HEK293 (cell line): ENCODE results near the gene NEU1.

Experiments used
- CTCF ChIA-PET: fragments of 350-600 bp; formaldehyde crosslinking; extraction: SDS; loops from one replicate; lab custom pipeline; 2021; ENCODE audit warnings: antibody characterized with exemption; lab: Yijun Ruan, JAX
- POLR2A ChIA-PET: fragments of 300-600 bp; formaldehyde crosslinking; extraction: SDS; loops from one replicate; lab custom pipeline; 2020; ENCODE audit warnings: antibody characterized with exemption, inconsistent platforms; lab: Yijun Ruan, JAX
- H3K27ac ChIP-seq: fragments of 200-500 bp; sonication (Bioruptor generic); 2 replicates; pipeline ENCODE4 v1.5.1; 2014; ENCODE audit warnings: low read depth, low read length, control low read depth, inconsistent platforms; ENCODE audit errors: extremely low read depth
- H3K36me3 ChIP-seq, 2 experiments: fragments of 200-500 bp in 1 of 2; sonication (Bioruptor generic) in 1 of 2; 1 replicate in 1 of 2; 2 replicates in 1 of 2; pipeline ENCODE4 v1.5.1; 2014 to 2017; ENCODE audit warnings: inconsistent platforms in 2 of 2, low read length in 2 of 2; ENCODE audit not compliant: control insufficient read depth in 2 of 2, insufficient read depth in 1 of 2
- H3K4me1 ChIP-seq: fragments of 200-500 bp; sonication (Bioruptor generic); 2 replicates; pipeline ENCODE4 v1.5.1; 2014; ENCODE audit warnings: mild to moderate bottlenecking, low read length, inconsistent platforms; ENCODE audit not compliant: control insufficient read depth, insufficient read depth
- H3K4me3 ChIP-seq: 2 replicates; pipeline ENCODE4 v1.5.1; 2011; ENCODE audit warnings: low read depth, mild to moderate bottlenecking, control low read depth, low read length, moderate library complexity
- H3K9me3 ChIP-seq: fragments of 200-500 bp; sonication (Bioruptor generic); 2 replicates; pipeline ENCODE4 v1.5.1; 2014; ENCODE audit warnings: low read depth, low read length, inconsistent platforms; ENCODE audit not compliant: control insufficient read depth, insufficient read depth
- BCL11B ChIP-seq: fragments of 450-650 bp; formaldehyde crosslinking; IDR thresholded peaks from 2 replicates; pipeline ENCODE4 v1.5.1; 2016; ENCODE audit warnings: low read depth, missing biosample characterization, missing genetic modification characterization
- CTCF ChIP-seq: fragments of 450-650 bp; formaldehyde crosslinking; IDR thresholded peaks from 2 replicates; pipeline ENCODE4 v1.5.1; 2016; ENCODE audit warnings: missing biosample characterization, missing genetic modification characterization
- GLI4 ChIP-seq: fragments of 450-650 bp; formaldehyde crosslinking; IDR thresholded peaks from 2 replicates; pipeline ENCODE4 v1.5.1; 2016; ENCODE audit warnings: missing biosample characterization, missing genetic modification characterization
- OVOL3 ChIP-seq: fragments of 450-650 bp; formaldehyde crosslinking; IDR thresholded peaks from 2 replicates; pipeline ENCODE4 v1.5.1; 2016; ENCODE audit warnings: missing biosample characterization, missing genetic modification characterization
- PATZ1 ChIP-seq: fragments of 450-650 bp; formaldehyde crosslinking; IDR thresholded peaks from 2 replicates; pipeline ENCODE4 v1.5.1; 2016; ENCODE audit warnings: missing biosample characterization, missing genetic modification characterization
- PRDM2 ChIP-seq: fragments of 450-650 bp; formaldehyde crosslinking; IDR thresholded peaks from 2 replicates; pipeline ENCODE4 v1.5.1; 2016; ENCODE audit warnings: missing biosample characterization, missing genetic modification characterization, borderline replicate concordance
- PRDM6 ChIP-seq: fragments of 450-650 bp; formaldehyde crosslinking; IDR thresholded peaks from 2 replicates; pipeline ENCODE4 v1.5.1; 2017; ENCODE audit warnings: missing biosample characterization, missing genetic modification characterization
- SP3 ChIP-seq: fragments of 450-650 bp; formaldehyde crosslinking; IDR thresholded peaks from 2 replicates; pipeline ENCODE4 v1.5.1; 2016; ENCODE audit warnings: missing biosample characterization, missing genetic modification characterization
- TCF7L2 ChIP-seq: IDR thresholded peaks from 2 replicates; pipeline ENCODE4 v1.6.1; 2011; ENCODE audit warnings: low read depth, mild to moderate bottlenecking, inconsistent platforms, low read length, moderate library complexity, borderline replicate concordance
- ZNF121 ChIP-seq: fragments of 450-650 bp; formaldehyde crosslinking; IDR thresholded peaks from 2 replicates; pipeline ENCODE4 v1.5.1; 2016; ENCODE audit warnings: missing biosample characterization, missing genetic modification characterization
- ZNF140 ChIP-seq: fragments of 450-650 bp; formaldehyde crosslinking; IDR thresholded peaks from 2 replicates; pipeline ENCODE4 v1.5.1; 2016; ENCODE audit warnings: missing biosample characterization, missing genetic modification characterization
- ZNF292 ChIP-seq: fragments of 450-650 bp; formaldehyde crosslinking; IDR thresholded peaks from 2 replicates; pipeline ENCODE4 v1.5.1; 2016; ENCODE audit warnings: low read depth, missing biosample characterization, missing genetic modification characterization, borderline replicate concordance
- ZNF324 ChIP-seq: fragments of 450-650 bp; formaldehyde crosslinking; IDR thresholded peaks from 2 replicates; pipeline ENCODE4 v1.5.1; 2016; ENCODE audit warnings: missing biosample characterization, missing genetic modification characterization
- ZNF341 ChIP-seq: fragments of 450-650 bp; formaldehyde crosslinking; IDR thresholded peaks from 2 replicates; pipeline ENCODE4; 2016; ENCODE audit warnings: low read depth, missing biosample characterization, missing genetic modification characterization
- ZNF664 ChIP-seq: fragments of 450-650 bp; formaldehyde crosslinking; IDR thresholded peaks from 2 replicates; pipeline ENCODE4 v1.5.1; 2016; ENCODE audit warnings: missing biosample characterization, missing genetic modification characterization
- ZNF843 ChIP-seq: fragments of 450-650 bp; formaldehyde crosslinking; IDR thresholded peaks from 2 replicates; pipeline ENCODE4 v1.5.1; 2016; ENCODE audit warnings: missing biosample characterization, missing genetic modification characterization

NEU1 gene

GRCh38 chr6:31905041-31905440 is 42.4 kb upstream of the NEU1 start:
- ChIA-PET CTCF (interaction anchor here (0.6 to 3.8 kb wide), 4 partner anchors 16 to 143 kb away, joined by 3 to 29 read pairs (median 6); no protein-coding TSS in a partner anchor), POLR2A (interaction anchor here (1.2 kb wide), 1 partner anchor 47 kb away, joined by 3 read pairs; no protein-coding TSS in a partner anchor)
- no peak overlapping the region for H3K27ac ChIP-seq
- TF ChIP-seq ZNF121 (tag by site-specific recombination), result peak; percentile 81
- TF ChIP-seq PATZ1, result no peak
- no peak overlapping the region for H3K4me3 ChIP-seq
- H3K9me3 ChIP-seq, result no peaks in the 10 kb centered on the region
- H3K4me1 ChIP-seq, result peaks cover 9% of the 10 kb centered on the region; the same call in 1 of the 2 replicates
- H3K36me3 ChIP-seq, result no peaks in the 10 kb centered on the region

- CTCF ChIA-PET, result interaction anchor here (0.6 to 3.8 kb wide), 3 partner anchors 15 to 134 kb away, joined by 3 to 29 read pairs (median 6); no protein-coding TSS in a partner anchor
- no peak for TF ChIP-seq ZNF292 (tag by site-specific recombination)
- 0 out of 2 replicates have a peak, but pooled peaks have one; percentile 37 for TF ChIP-seq ZNF664 (tag by site-specific recombination)
- no peak for TF ChIP-seq PRDM6 (tag by site-specific recombination)
- Histone ChIP-seq H3K4me3 (no peak overlapping the region), H3K9me3 (no peaks in the 10 kb centered on the region), H3K4me1 (peaks cover 11% of the 10 kb centered on the region), H3K27ac (no peak overlapping the region), H3K36me3 (peaks cover 0 to 4% of the 10 kb centered on the region in 2 experiments; a peak in 1 of 3 replicates)
- POLR2A ChIA-PET, result interaction anchor here (0.7 to 1.2 kb wide), 2 partner anchors 35 to 48 kb away, joined by 3 read pairs; no protein-coding TSS in a partner anchor
Measured at GRCh38 chr6:31903957-31904356, 41.3 kb upstream of the NEU1 start.

- Histone ChIP-seq H3K36me3 (peaks cover 0 to 4% of the 10 kb centered on the region in 2 experiments; a peak in 1 of 3 replicates), H3K27ac (peak within 1 kb of the TSS; percentile 9), H3K4me3 (peak within 1 kb of the TSS; percentile 62), H3K4me1 (peaks cover 9% of the 10 kb centered on the region), H3K9me3 (no peaks in the 10 kb centered on the region)
- POLR2A ChIA-PET, result interaction anchor here (0.6 to 2.4 kb wide), 10 partner anchors 9 to 75 kb away, joined by 3 to 12 read pairs (median 4); partner anchors contain the start of genes DXO, HSPA1B and NEU1
- CTCF ChIA-PET, result interaction anchor here (0.6 to 3.8 kb wide), 4 partner anchors 12 to 293 kb away, joined by 3 to 29 read pairs (median 4); no protein-coding TSS in a partner anchor
- TF ChIP-seq CTCF (tag by site-specific recombination), result peak; percentile 57; the same call in 1 of the 2 replicates
- TF ChIP-seq PRDM2 (tag by site-specific recombination), result no peak
- TF ChIP-seq OVOL3, result no peak
- peak; percentile 41; the same call in 1 of the 2 replicates for TF ChIP-seq ZNF341 (tag by site-specific recombination)
- TF ChIP-seq SP3 (tag by site-specific recombination), result no peak; the same call in 1 of the 2 replicates
- 0 out of 2 replicates have a peak, but pooled peaks have one; percentile 11 for TF ChIP-seq ZNF843 (tag by site-specific recombination)
- TF ChIP-seq ZNF140 (tag by site-specific recombination), result no peak
- TF ChIP-seq GLI4 (tag by site-specific recombination), result no peak
- TF ChIP-seq ZNF324 (tag by site-specific recombination), result peak; percentile 69; the same call in 1 of the 2 replicates
- no peak for TF ChIP-seq BCL11B
- TF ChIP-seq TCF7L2, result no peak
Measured at GRCh38 chr6:31901953-31902643, 39.5 kb upstream of the NEU1 start, which contains the start of gene ZBTB12. Gene ZBTB12, minus strand, starts transcription at chr6:31902086. Its CDS starts 781 bp downstream, at chr6:31901305.
